ENCODE results near the gene NT5E. TPM values are rescaled to one million over a fixed set of nuclear protein-coding genes. Genes with fewer than 3 reads are reported as not detected.
A peak's percentile ranks its signal among the peaks of the same experiment; 100 is the strongest.
"Not testable (repeated sequence)": the region's sequence is repeated elsewhere in the genome, so short reads cannot be mapped to it uniquely, and the experiment has no call there.

Gene NT5E
- total and polyA plus RNA-seq, 7 donors, result 0.57 to 3.9 (median 2.3) TPM

DNA sequence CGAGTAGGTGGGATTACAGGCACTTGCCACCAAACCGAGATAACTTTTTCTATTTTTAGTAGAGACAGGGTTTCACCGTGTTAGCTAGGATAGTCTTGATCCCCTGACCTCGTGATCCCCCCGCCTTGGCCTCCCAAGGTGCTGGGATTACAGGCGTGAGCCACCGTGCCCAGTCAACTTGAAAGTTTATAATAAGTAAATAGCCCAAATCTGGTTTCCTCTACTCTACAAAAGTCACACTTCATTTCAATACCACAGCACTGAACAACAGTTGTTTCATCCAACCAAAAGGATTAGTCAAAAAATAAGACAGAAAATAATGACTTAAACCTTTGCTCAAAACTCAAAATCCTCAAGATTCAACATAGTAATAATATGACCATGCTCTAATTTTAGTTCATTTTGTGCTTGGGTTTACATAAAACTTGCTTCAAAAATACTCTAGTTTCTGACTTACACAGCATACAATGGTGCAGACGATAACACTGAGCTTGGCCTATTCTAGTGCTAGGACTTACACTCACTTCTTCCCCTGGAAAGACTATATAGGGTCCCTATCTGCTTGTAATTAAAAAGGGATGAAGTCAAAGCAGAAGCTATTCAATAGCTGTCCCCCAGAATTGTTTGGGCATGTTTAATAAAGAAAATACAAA lies 56.7 kb downstream of the NT5E start:
- 72 to 90% (median 78%) methylated on average over 8 of the region's 8 CpGs for WGBS, 3 donors
- TF ChIP-seq CTCF (IDR thresholded peaks at IDR 0.05), result no peak
- intact Hi-C loops (cut with DNase I), result no loop called here
- Histone ChIP-seq H3K4me1 (no peaks in the 10 kb centered on the region), H3K27me3 (ENCODE audit: insufficient read depth in 3 of 3, low read length in 2 of 3) (no peaks in the 10 kb centered on the region), H3K27ac (no peak overlapping the region), H3K36me3 (ENCODE audit: insufficient read depth in 1 of 2, low read depth in 1 of 2) (peaks cover 8 to 84% of the 10 kb centered on the region in 2 donors), H3K9me3 (no peaks in the 10 kb centered on the region), H3K4me3 (no peak overlapping the region)
- no peak for ATAC-seq
- DNase-seq, result no peak

DNA sequence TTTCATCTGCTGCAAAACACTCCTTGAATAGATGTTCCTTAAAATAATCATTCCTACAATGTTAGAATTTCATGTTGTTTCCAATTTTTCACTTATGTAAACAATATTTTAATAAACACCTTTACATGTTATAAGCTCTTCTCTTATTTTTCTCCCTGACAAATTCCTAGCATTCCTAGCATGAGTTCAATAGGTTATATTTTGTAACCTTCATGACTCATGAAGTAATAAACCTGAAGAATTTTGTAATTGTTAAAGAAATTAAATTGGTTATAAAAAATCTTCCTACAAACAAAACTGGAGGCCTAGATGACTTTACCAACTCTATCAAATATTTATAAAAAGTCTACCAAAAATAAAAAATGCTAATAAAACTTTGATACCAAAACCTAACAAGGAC lies 66.3 kb downstream of the NT5E start:
- H3K4me1 ChIP-seq, result no peaks in the 10 kb centered on the region
- intact Hi-C loops (cut with DNase I), result no loop called here
- ATAC-seq (no peak), DNase-seq (no peak)
- H3K27me3 ChIP-seq (ENCODE audit: insufficient read depth in 3 of 3, low read length in 2 of 3), result no peaks in the 10 kb centered on the region
- no peaks in the 10 kb centered on the region for H3K9me3 ChIP-seq
- peaks cover 11 to 87% of the 10 kb centered on the region in 2 donors for H3K36me3 ChIP-seq (ENCODE audit: insufficient read depth in 1 of 2, low read depth in 1 of 2)
- no peak overlapping the region for H3K4me3 ChIP-seq
- no peak for TF ChIP-seq CTCF (IDR thresholded peaks at IDR 0.05)
- H3K27ac ChIP-seq, result no peak overlapping the region

GRCh38 chr6:85524281-85524680 lies 74.4 kb downstream of the NT5E start:
- intact Hi-C loops (cut with DNase I), result not testable (repeated sequence)

DNA sequence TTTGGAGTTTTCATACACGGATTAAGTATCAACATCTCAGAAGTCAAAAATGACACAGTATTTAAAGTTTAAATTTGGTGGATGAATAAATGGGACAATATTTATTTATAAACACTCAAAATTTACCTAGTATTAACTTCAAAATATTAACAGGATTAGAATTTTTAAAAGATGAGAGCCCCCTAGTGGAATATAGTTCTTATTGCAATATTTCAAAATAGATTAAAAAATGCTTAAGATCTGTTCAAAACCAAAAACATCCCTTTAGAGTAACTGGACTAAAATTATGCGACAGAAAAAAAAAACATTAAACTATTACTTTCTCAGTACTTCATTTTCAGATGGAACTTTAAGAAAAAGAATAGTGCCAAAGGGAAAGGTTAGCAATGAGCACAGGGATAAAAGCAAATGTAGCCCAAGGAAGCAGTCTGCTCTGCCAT lies 87.2 kb downstream of the NT5E start:
- Histone ChIP-seq H3K4me3 (no peak overlapping the region), H3K27ac (no peak overlapping the region), H3K9me3 (no peaks in the 10 kb centered on the region), H3K4me1 (no peaks in the 10 kb centered on the region), H3K27me3 (ENCODE audit: insufficient read depth in 3 of 3, low read length in 2 of 3) (no peaks in the 10 kb centered on the region), H3K36me3 (ENCODE audit: insufficient read depth in 1 of 2, low read depth in 1 of 2) (peaks cover 7 to 53% of the 10 kb centered on the region in 2 donors)
- intact Hi-C loops (cut with DNase I), result no loop called here
- DNase-seq (no peak), ATAC-seq (no peak)
- TF ChIP-seq CTCF (IDR thresholded peaks at IDR 0.05), result peak; percentile 61
- 54 to 67% (median 59%) methylated on average over 2 of the region's 2 CpGs for WGBS, 3 donors

More at GRCh38 chr6:85524281-85524680, 74.4 kb downstream of the NT5E start:
- ATAC-seq; H3K4me3 ChIP-seq; H3K9me3 ChIP-seq; DNase-seq; H3K4me1 ChIP-seq; H3K27me3 ChIP-seq (ENCODE audit: insufficient read depth in 3 of 3, low read length in 2 of 3); H3K27ac ChIP-seq: not testable (repeated sequence)
- WGBS, 3 donors, result 71 to 88% (median 77%) methylated on average over 2 of the region's 2 CpGs
- H3K36me3 ChIP-seq (ENCODE audit: insufficient read depth in 1 of 2, low read depth in 1 of 2), result peaks cover 0 to 89% of the 10 kb centered on the region in 2 donors

DNA sequence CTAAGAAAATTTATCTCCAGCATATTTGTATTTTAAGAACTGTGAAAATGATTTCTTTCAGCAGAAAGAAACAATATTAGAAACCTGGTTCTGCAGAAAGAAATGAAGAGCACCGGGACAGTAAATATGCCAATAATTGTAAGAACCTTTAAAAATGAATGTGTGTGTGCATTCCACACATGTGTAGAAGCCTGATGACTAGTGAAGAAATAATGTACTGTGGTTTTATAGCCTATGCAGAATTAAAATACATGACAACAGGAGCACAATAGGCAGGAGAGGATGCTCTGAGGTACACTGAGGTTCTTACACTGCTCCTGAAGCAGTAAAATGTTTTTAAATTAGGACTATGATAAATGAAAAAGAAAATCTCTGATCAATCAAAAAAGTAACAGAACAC lies 94.9 kb downstream of the NT5E start:
- no peak for ATAC-seq
- H3K9me3 ChIP-seq, result no peaks in the 10 kb centered on the region
- H3K36me3 ChIP-seq (ENCODE audit: insufficient read depth in 1 of 2, low read depth in 1 of 2), result peaks cover 0 to 78% of the 10 kb centered on the region in 2 donors
- 92 to 100% (median 97%) methylated on average over 1 of the region's 1 CpG for WGBS, 3 donors
- H3K27ac ChIP-seq, result no peak overlapping the region
- no peak for TF ChIP-seq CTCF (IDR thresholded peaks at IDR 0.05)
- no peaks in the 10 kb centered on the region for H3K27me3 ChIP-seq (ENCODE audit: insufficient read depth in 3 of 3, low read length in 2 of 3)
- intact Hi-C loops (cut with DNase I), result loop anchor here in 1 of 2 donors (5.0 kb wide), 1 partner anchor 323 kb away; no protein-coding TSS in a partner anchor
- no peak overlapping the region for H3K4me3 ChIP-seq
- no peaks in the 10 kb centered on the region for H3K4me1 ChIP-seq
- DNase-seq, result no peak

Other genes starting within 250 kb of the NT5E start
- gene SNX14, start 143.8 kb downstream of the NT5E start, total RNA-seq, result 10 to 100 TPM; 13.4 to 17.5 (median 14.6) TPM
- gene SNX14, start 143.8 kb downstream of the NT5E start, polyA plus RNA-seq, result 10 to 100 TPM; 22.7 to 29.9 (median 24.2) TPM
- 100 to 1,000 TPM in 2 of 4 donors, 10 to 100 TPM in 2; 59.1 to 122 (median 96.1) TPM for gene SYNCRIP, start 192.8 kb downstream of the NT5E start, total RNA-seq
- gene SYNCRIP, start 192.8 kb downstream of the NT5E start, polyA plus RNA-seq, result 10 to 100 TPM; 34.8 to 70.3 (median 59.5) TPM